ENCODE results near the gene PLXNB3.

PLXNB3 gene

GRCh38 chrX:153762626-153763173 lies 1.3 kb upstream of the PLXNB3 start:
- no peak for FAIRE-seq

GRCh38 chrX:153763298-153763932 lies 634 bp upstream of the PLXNB3 start:
- FAIRE-seq: no peak

- FAIRE-seq: no peak
Measured at GRCh38 chrX:153764786-153765137, 713 bp downstream of the PLXNB3 start.

GRCh38 chrX:153765138-153766079 lies 1.4 kb downstream of the PLXNB3 start:
- no peak for FAIRE-seq

GRCh38 chrX:153766098-153766817 lies 2.2 kb downstream of the PLXNB3 start:
- FAIRE-seq: no peak

- FAIRE-seq: no peak
Measured at GRCh38 chrX:153766871-153767673, 3.0 kb downstream of the PLXNB3 start.

GRCh38 chrX:153767674-153768055 lies 3.6 kb downstream of the PLXNB3 start:
- FAIRE-seq: no peak

GRCh38 chrX:153768311-153769157 lies 4.5 kb downstream of the PLXNB3 start:
- FAIRE-seq: no peak

GRCh38 chrX:153769158-153769864 lies 5.3 kb downstream of the PLXNB3 start:
- no peak for FAIRE-seq

GRCh38 chrX:153769865-153770600 lies 6.0 kb downstream of the PLXNB3 start:
- no peak for FAIRE-seq

GRCh38 chrX:153770601-153771414 lies 6.8 kb downstream of the PLXNB3 start:
- no peak for FAIRE-seq

GRCh38 chrX:153771415-153772315 lies 7.6 kb downstream of the PLXNB3 start:
- FAIRE-seq: no peak

GRCh38 chrX:153772316-153773217 lies 8.5 kb downstream of the PLXNB3 start:
- FAIRE-seq: no peak

- no peak for FAIRE-seq
Measured at GRCh38 chrX:153773218-153773611, 9.2 kb downstream of the PLXNB3 start.

- FAIRE-seq: no peak
Measured at GRCh38 chrX:153773741-153774575, 9.9 kb downstream of the PLXNB3 start.

All from G401.6 (cell line).